Measurements from ENCODE around the gene DMC1. TPM values are rescaled to one million over a fixed set of nuclear protein-coding genes. Genes with fewer than 3 reads are reported as not detected.

Gene DMC1
- polyA plus RNA-seq, 1 experiment = 0.37 TPM

DNA sequence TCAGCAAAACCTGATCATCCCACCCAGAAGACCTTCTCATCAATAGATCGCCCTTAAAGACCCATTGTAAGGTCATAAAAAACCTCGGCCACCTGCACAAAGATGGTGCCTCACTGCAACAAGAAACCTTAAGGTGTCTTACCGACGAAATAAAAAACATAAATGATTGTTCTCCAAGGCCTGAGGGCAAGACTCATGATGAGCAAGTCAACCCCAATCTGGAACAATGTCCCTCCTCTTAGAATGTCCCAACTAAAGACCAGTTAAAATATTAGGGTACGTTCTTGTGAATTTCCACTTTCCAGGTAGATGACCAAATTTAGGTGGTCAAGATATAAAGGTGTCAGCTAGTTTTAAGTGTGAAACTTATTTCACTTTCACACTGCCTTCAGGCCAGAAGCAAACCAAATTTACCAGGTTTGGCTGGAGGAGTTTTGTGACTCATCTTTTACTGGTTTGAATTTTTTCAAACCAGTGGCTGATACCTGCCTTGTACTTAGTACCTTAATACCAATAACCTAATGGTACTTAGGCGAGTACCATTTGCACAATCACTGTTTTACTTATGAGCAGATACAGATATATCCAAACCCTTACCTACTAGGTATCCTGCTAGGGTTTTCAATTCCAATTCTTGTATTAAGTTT is 87.2 kb downstream of the DMC1 start:
- no peak for DNase-seq (ENCODE audit: low read depth)
- H3K4me3 ChIP-seq (ENCODE audit: low read depth, low read length) = no peak overlapping the region
- no peak for TF ChIP-seq CTCF (IDR thresholded peaks at IDR 0.05; ENCODE audit: insufficient read depth, low read depth, low read length)
- H3K27me3 ChIP-seq (ENCODE audit: control insufficient read depth, insufficient read depth, low read length) = no peaks in the 10 kb centered on the region
- CTCF ChIA-PET = interaction anchor here (1.3 to 2.9 kb wide), 2 partner anchors 89 to 430 kb away, joined by 3 to 7 read pairs; no protein-coding TSS in a partner anchor
- H3K36me3 ChIP-seq (ENCODE audit: control insufficient read depth, insufficient read depth, low read length) = peaks cover 21% of the 10 kb centered on the region
- POLR2A ChIA-PET = no interaction called here

GRCh38 chr22:38481871-38482332 is 88.1 kb downstream of the DMC1 start:
- Histone ChIP-seq H3K36me3 (ENCODE audit: control insufficient read depth, insufficient read depth, low read length) (peaks cover 21% of the 10 kb centered on the region), H3K4me3 (ENCODE audit: low read depth, low read length) (no peak overlapping the region), H3K27me3 (ENCODE audit: control insufficient read depth, insufficient read depth, low read length) (no peaks in the 10 kb centered on the region)
- CTCF ChIA-PET = interaction anchor here (0.7 to 2.9 kb wide), 2 partner anchors 428 to 429 kb away, joined by 3 to 7 read pairs; no protein-coding TSS in a partner anchor
- POLR2A ChIA-PET = no interaction called here
- no peak for DNase-seq (ENCODE audit: low read depth)
- no peak for TF ChIP-seq CTCF (IDR thresholded peaks at IDR 0.05; ENCODE audit: insufficient read depth, low read depth, low read length)

GRCh38 chr22:38481162-38481870 is 88.7 kb downstream of the DMC1 start:
- DNase-seq (ENCODE audit: low read depth) = no peak
- POLR2A ChIA-PET = no interaction called here
- peaks cover 20% of the 10 kb centered on the region for H3K36me3 ChIP-seq (ENCODE audit: control insufficient read depth, insufficient read depth, low read length)
- CTCF ChIA-PET = interaction anchor here (0.6 to 2.9 kb wide), 5 partner anchors 11 to 914 kb away, joined by 3 to 7 read pairs (median 3); partner anchors contain the start of gene KDELR3
- H3K4me3 ChIP-seq (ENCODE audit: low read depth, low read length) = no peak overlapping the region
- TF ChIP-seq CTCF (IDR thresholded peaks at IDR 0.05; ENCODE audit: insufficient read depth, low read depth, low read length) = no peak
- no peaks in the 10 kb centered on the region for H3K27me3 ChIP-seq (ENCODE audit: control insufficient read depth, insufficient read depth, low read length)

GRCh38 chr22:38479096-38479837 is 90.7 kb downstream of the DMC1 start:
- no peak overlapping the region for H3K4me3 ChIP-seq (ENCODE audit: low read depth, low read length)
- ChIA-PET POLR2A (no interaction called here), CTCF (interaction anchor here (2.4 kb wide), 1 partner anchor 11 kb away, joined by 7 read pairs; the partner anchor contains the start of gene KDELR3)
- H3K36me3 ChIP-seq (ENCODE audit: control insufficient read depth, insufficient read depth, low read length) = peaks cover 19% of the 10 kb centered on the region
- H3K27me3 ChIP-seq (ENCODE audit: control insufficient read depth, insufficient read depth, low read length) = no peaks in the 10 kb centered on the region
- DNase-seq (ENCODE audit: low read depth) = no peak
- TF ChIP-seq CTCF (IDR thresholded peaks at IDR 0.05; ENCODE audit: insufficient read depth, low read depth, low read length) = no peak

DNA sequence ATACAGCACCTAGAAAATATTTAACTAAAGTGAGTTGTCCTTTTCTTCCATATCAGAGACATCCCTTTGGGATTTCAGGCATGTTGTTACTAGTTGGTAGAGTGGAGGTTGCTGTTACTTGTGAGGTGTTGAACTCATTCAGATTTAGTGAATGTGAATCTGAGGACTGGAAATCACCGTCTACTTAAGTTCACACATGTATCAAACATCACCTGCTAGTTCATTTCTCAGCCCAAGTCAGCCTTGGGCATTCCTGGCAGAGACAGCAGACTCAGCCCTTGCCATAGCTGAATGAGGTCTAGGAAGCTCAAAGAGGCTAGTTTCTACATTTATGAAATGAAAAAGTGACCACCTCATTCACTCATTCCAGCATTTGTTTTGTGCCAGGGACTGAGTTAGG is 92.4 kb downstream of the DMC1 start:
- TF ChIP-seq CTCF (IDR thresholded peaks at IDR 0.05; ENCODE audit: insufficient read depth, low read depth, low read length) = no peak
- H3K4me3 ChIP-seq (ENCODE audit: low read depth, low read length) = no peak overlapping the region
- no peak for DNase-seq (ENCODE audit: low read depth)
- peaks cover 15% of the 10 kb centered on the region for H3K36me3 ChIP-seq (ENCODE audit: control insufficient read depth, insufficient read depth, low read length)
- H3K27me3 ChIP-seq (ENCODE audit: control insufficient read depth, insufficient read depth, low read length) = no peaks in the 10 kb centered on the region
- POLR2A ChIA-PET = interaction anchor here (0.6 kb wide), 1 partner anchor 44 kb away, joined by 4 read pairs; no protein-coding TSS in a partner anchor
- CTCF ChIA-PET = no interaction called here
